Right atrium auricular region (tissue), 2 donors: ENCODE results near the gene OR5T2. TPM values are rescaled to one million over a fixed set of nuclear protein-coding genes. Genes with fewer than 3 reads are reported as not detected.
"Not testable (repeated sequence)": the region's sequence is repeated elsewhere in the genome, so short reads cannot be mapped to it uniquely, and the experiment has no call there.

Experiments used
- DNase-seq: peaks from one replicate; pipeline ENCODE4 v3.0.0-alpha.2; 2019; ENCODE audit warnings: low spot score
- H3K27ac ChIP-seq, 2 donors: fragments of 200-600 bp; sonication (generic); 1 replicate in 1 of 2; 2 replicates in 1 of 2; pipeline ENCODE4 v1.5.1; 2016 to 2019
- H3K27me3 ChIP-seq, 2 donors: fragments of 200-600 bp; sonication (generic); one replicate each; pipeline versions ENCODE4 v1.5.1 to v1.6.0; 2017 to 2019
- H3K36me3 ChIP-seq: fragments of 200-600 bp; sonication (generic); one replicate; pipeline ENCODE4 v1.5.1; 2016
- H3K4me1 ChIP-seq, 2 donors: fragments of 200-600 bp; sonication (generic); one replicate each; pipeline versions ENCODE4 v1.5.1 to v1.6.0; 2017 to 2019
- H3K4me3 ChIP-seq, 2 donors: fragments of 200-600 bp; sonication (generic); 1 replicate in 1 of 2; 2 replicates in 1 of 2; pipeline ENCODE4 v1.5.1; 2017 to 2019; ENCODE audit warnings: mild to moderate bottlenecking in 1 of 2, moderate library complexity in 1 of 2
- H3K9me3 ChIP-seq, 2 donors: fragments of 200-600 bp; sonication (generic); one replicate each; pipeline ENCODE4 v1.5.1; 2019
- CTCF ChIP-seq, 2 donors: fragments of 200-600 bp; sonication (generic); IDR thresholded peaks; one replicate each; pipeline ENCODE4 v1.5.1; 2019; ENCODE audit warnings: antibody characterized with exemption in 2 of 2
- total RNA-seq, 2 donors: library from RNA; depleted of rRNA; stranded (reverse); fragments of >200 nt; gene quantifications; one replicate each; pipeline ENCODE4 v1.1.0, GENCODE V29; 2016

Gene OR5T2
- not detected for total RNA-seq

DNA sequence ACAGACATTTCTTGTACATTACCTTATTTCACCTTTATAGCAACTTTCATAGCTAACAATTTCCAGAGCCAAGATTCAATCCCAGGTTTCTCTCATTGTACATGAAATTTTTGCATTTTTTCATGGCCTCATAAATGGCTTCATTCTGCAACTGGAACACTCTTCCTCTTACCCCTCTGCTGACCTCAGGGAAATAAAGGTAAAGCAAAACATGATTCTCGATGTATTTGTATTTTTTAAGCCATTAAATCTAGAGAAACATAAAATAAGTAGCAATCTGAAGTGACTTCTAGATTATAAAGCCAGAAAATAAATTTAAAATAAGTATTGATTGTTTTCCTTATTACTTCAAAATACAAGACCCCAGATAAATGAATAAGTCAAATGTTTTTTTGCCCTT, at the start of gene OR5T2:
TSS of gene OR5T2 (minus strand) at position 101 of the 400 bp plus-strand sequence. CDS start 1,193 bp downstream, outside the sequence.
- Histone ChIP-seq H3K4me3 (no peak within 1 kb of the TSS), H3K27ac (no peak within 1 kb of the TSS), H3K9me3 (no peaks in the 10 kb centered on the region), H3K27me3 (no peaks in the 10 kb centered on the region), H3K36me3 (no peaks in the 10 kb centered on the region), H3K4me1 (no peaks in the 10 kb centered on the region)
- TF ChIP-seq CTCF (IDR thresholded peaks at IDR 0.05) = no peak
- DNase-seq = no peak

GRCh38 chr11:56273854-56274253, 39.8 kb upstream of the OR5T2 start, which contains the start of gene OR5T1:
OR5T1 (plus strand) TSS chr11:56274154; CDS start chr11:56275639, 1,485 bp downstream.
- no peak for TF ChIP-seq CTCF (IDR thresholded peaks at IDR 0.05)
- Histone ChIP-seq H3K27me3 (no peaks in the 10 kb centered on the region), H3K9me3 (no peaks in the 10 kb centered on the region), H3K4me3 (no peak within 1 kb of the TSS), H3K27ac (no peak within 1 kb of the TSS), H3K36me3 (no peaks in the 10 kb centered on the region), H3K4me1 (no peaks in the 10 kb centered on the region)
- no peak for DNase-seq

DNA sequence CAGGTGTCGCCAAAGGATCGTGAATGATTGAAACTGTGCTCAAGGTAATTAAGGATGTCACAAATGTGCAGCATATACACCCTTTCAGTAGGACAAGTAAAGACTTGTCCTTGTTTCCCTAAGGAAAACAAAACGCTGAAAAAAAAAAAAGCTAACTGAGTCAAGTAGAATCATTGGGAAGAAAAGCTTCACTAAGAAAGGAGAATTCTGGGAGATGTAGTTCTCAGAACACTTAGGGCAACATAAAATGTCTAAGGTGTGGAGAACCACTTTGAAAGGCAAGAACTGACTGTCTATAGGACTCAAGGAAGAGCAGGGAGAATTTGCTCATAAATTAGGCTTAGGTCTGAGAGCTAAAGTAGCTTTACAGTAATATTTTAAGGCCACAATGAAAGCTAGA, 37.0 kb upstream of the OR5T2 start:
- no peaks in the 10 kb centered on the region for H3K27me3 ChIP-seq
- TF ChIP-seq CTCF (IDR thresholded peaks at IDR 0.05) = no peak
- peaks cover 0 to 3% of the 10 kb centered on the region in 2 donors for H3K9me3 ChIP-seq
- H3K4me1 ChIP-seq = no peaks in the 10 kb centered on the region
- no peak overlapping the region for H3K27ac ChIP-seq
- H3K36me3 ChIP-seq = no peaks in the 10 kb centered on the region
- no peak for DNase-seq
- H3K4me3 ChIP-seq = no peak overlapping the region

DNA sequence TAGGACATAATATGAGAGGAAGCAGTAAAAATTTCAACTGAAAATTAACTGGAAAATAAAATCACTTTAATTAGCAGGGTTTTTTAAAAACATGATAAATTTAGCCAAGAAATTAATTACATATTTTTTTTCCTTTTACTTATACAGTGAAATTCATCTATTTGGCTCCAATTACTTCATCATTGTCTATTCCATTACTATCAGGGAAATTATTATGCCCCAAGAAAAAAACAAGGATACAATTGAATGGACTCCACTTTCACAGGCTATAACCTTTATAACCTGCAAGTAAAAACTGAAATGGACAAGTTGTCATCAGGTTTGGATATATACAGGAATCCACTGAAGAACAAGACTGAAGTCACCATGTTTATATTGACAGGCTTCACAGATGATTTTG, 17.9 kb upstream of the OR5T2 start, which contains the start of gene OR5T3:
TSS of gene OR5T3 (plus strand) at position 301 of the 400 bp plus-strand sequence. CDS start at position 301, 0 bp downstream.
- TF ChIP-seq CTCF (IDR thresholded peaks at IDR 0.05) = no peak
- Histone ChIP-seq H3K4me1 (no peaks in the 10 kb centered on the region), H3K9me3 (no peaks in the 10 kb centered on the region), H3K4me3 (no peak within 1 kb of the TSS), H3K27me3 (no peaks in the 10 kb centered on the region), H3K36me3 (no peaks in the 10 kb centered on the region), H3K27ac (no peak within 1 kb of the TSS)
- DNase-seq = no peak

GRCh38 chr11:56219735-56220134, 14.3 kb downstream of the OR5T2 start:
- H3K4me3 ChIP-seq, H3K4me1 ChIP-seq, DNase-seq, H3K36me3 ChIP-seq, H3K27me3 ChIP-seq, H3K27ac ChIP-seq: not testable (repeated sequence)
- peaks cover 0 to 11% of the 10 kb centered on the region in 2 donors for H3K9me3 ChIP-seq

DNA sequence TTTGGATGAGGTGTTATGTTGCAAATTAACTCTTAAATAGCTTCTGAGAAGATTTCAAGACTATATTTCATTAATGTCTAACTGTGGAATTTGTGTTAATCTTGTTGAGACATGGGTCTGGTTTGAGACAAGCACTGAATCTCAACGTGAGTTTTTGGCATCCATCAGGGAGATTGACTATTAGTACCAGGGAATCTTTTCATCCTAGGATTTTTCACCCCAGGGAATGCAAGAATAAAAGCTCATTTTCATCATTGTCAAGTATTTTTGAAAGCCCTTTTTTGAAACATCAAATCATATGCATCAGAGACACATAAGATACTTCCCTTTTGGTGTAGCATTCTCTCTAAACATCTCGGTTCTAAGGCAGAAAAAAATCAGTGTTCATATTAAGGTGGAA, 19.5 kb downstream of the OR5T2 start:
- Histone ChIP-seq H3K27ac (no peak overlapping the region), H3K27me3 (no peaks in the 10 kb centered on the region), H3K36me3 (no peaks in the 10 kb centered on the region), H3K4me3 (no peak overlapping the region), H3K9me3 (peaks cover 0 to 11% of the 10 kb centered on the region in 2 donors), H3K4me1 (no peaks in the 10 kb centered on the region)
- no peak for TF ChIP-seq CTCF (IDR thresholded peaks at IDR 0.05)
- no peak for DNase-seq
